K562 (cell line): ENCODE data around the gene ARHGAP23. TPM values are rescaled to one million over a fixed set of nuclear protein-coding genes. Genes with fewer than 3 reads are reported as not detected.
A peak's percentile ranks its signal among the peaks of the same experiment; 100 is the strongest.

Experiments
- BDP1 ChIP-seq: IDR thresholded peaks from 3 replicates; pipeline ENCODE4 v1.6.1; 2011; ENCODE audit not compliant: insufficient read length, insufficient read depth
- CBFA2T2 ChIP-seq: fragments of 450-650 bp; conservative IDR thresholded peaks from 2 replicates; pipeline ENCODE4 v1.6.1; 2017; ENCODE audit warnings: mild to moderate bottlenecking
- CTCF ChIP-seq, 3 experiments: IDR thresholded peaks in 2 of 3; conservative IDR thresholded peaks in 1 of 3; 2 replicates each; pipeline ENCODE4 v1.5.1; 2011 to 2012; ENCODE audit warnings: low read length in 3 of 3, mild to moderate bottlenecking in 3 of 3, control low read depth in 2 of 3, improper control_type of control experiment in 1 of 3, inconsistent platforms in 1 of 3, low read depth in 1 of 3, mixed read lengths in 1 of 3, moderate library complexity in 1 of 3; ENCODE audit not compliant: insufficient read depth in 2 of 3
- DACH1 ChIP-seq: fragments of 450-650 bp; IDR thresholded peaks from 2 replicates; pipeline ENCODE4 v1.6.1; 2018; ENCODE audit not compliant: partially characterized antibody
- E2F6 ChIP-seq, 2 experiments: IDR thresholded peaks; 2 replicates each; pipeline ENCODE4 v1.6.1; 2011; ENCODE audit warnings: borderline replicate concordance in 1 of 2, control low read depth in 1 of 2, low read depth in 1 of 2, low read length in 1 of 2, mild to moderate bottlenecking in 1 of 2, mixed read lengths in 1 of 2, moderate library complexity in 1 of 2; ENCODE audit not compliant: insufficient read depth in 1 of 2, insufficient read length in 1 of 2, poor library complexity in 1 of 2, severe bottlenecking in 1 of 2; ENCODE audit errors: extremely low read depth in 1 of 2
- ELF4 ChIP-seq: fragments of 450-650 bp; formaldehyde crosslinking; IDR thresholded peaks from 2 replicates; pipeline ENCODE4 v1.4.0; 2022; ENCODE audit warnings: missing genetic modification characterization
- KLF16 ChIP-seq: IDR thresholded peaks from 2 replicates; pipeline ENCODE4 v1.6.1; 2016; ENCODE audit warnings: antibody characterized with exemption
- PCBP2 ChIP-seq: fragments of 200-400 bp; formaldehyde crosslinking; IDR thresholded peaks from 2 replicates; pipeline ENCODE4 v1.6.1; 2018; ENCODE audit warnings: low read length, low read depth, mild to moderate bottlenecking, moderate library complexity; ENCODE audit not compliant: poor library complexity, severe bottlenecking
- RBM25 ChIP-seq: fragments of 200-400 bp; formaldehyde crosslinking; IDR thresholded peaks from 2 replicates; pipeline ENCODE4 v1.6.1; 2018; ENCODE audit warnings: low read length, low read depth, moderate library complexity; ENCODE audit not compliant: severe bottlenecking
- SIX5 ChIP-seq, 2 experiments: IDR thresholded peaks; 2 replicates each; pipeline ENCODE4 v1.6.1; 2011; ENCODE audit warnings: low read length in 2 of 2, borderline replicate concordance in 1 of 2, low read depth in 1 of 2, mild to moderate bottlenecking in 1 of 2, moderate library complexity in 1 of 2; ENCODE audit not compliant: insufficient read depth in 1 of 2
- ZNF24 ChIP-seq: fragments of 450-650 bp; IDR thresholded peaks from 2 replicates; pipeline ENCODE4 v1.6.1; 2016
- ZNF407 ChIP-seq: fragments of 450-650 bp; IDR thresholded peaks from 2 replicates; pipeline ENCODE4 v1.6.1; 2016; ENCODE audit warnings: low read depth
- ZNF41 ChIP-seq: fragments of 250-450 bp; sonication (Bioruptor Pico); conservative IDR thresholded peaks from 2 replicates; pipeline ENCODE4 v1.4.0; 2020; ENCODE audit warnings: mild to moderate bottlenecking
- polyA plus RNA-seq, 8 experiments: library from polyadenylated mRNA; depleted of rRNA in 4 of 8; stranded (reverse) in 5 of 8; unstranded in 3 of 8; fragments of >200 nt; fragmentation: Nextera tagmentation in 2 of 8; fragmentation: Illumina TruSeq in 1 of 8; extraction: Ambion mirVana in 2 of 8; extraction: Trizol in 1 of 8; gene quantifications; 2 replicates each; pipeline versions ENCODE4 v1.2.1 to v1.2.3, GENCODE V29; 2011 to 2014; ENCODE audit warnings: inconsistent platforms in 1 of 8, missing spikeins in 1 of 8
- total RNA-seq, 7 experiments: library from RNA; depleted of rRNA in 6 of 7; stranded (reverse); fragments of >200 nt in 6 of 7; fragmentation: Illumina TruSeq in 2 of 7; extraction: Trizol in 2 of 7; gene quantifications; 2 replicates each; pipeline versions ENCODE4 v1.2.1 to v1.2.3, GENCODE V29; 2011 to 2021; ENCODE audit warnings: low replicate concordance in 1 of 7

The ARHGAP23 gene
- total and polyA plus RNA-seq, 9 of the 15 experiments (the other 6 are each of a cell fraction or from before 2014, with no cell fraction given), result 0.01 to 2.7 (median 0.70) TPM

- TF ChIP-seq ZNF407 (no peak), RBM25 (no peak), E2F6 (IDR thresholded peaks at IDR 0.05; ENCODE audit: borderline replicate concordance in 1 of 2, extremely low read depth in 1 of 2, insufficient read depth in 1 of 2, insufficient read length in 1 of 2, low read depth in 1 of 2, low read length in 1 of 2, poor library complexity in 1 of 2, severe bottlenecking in 1 of 2) (peak; percentile 32 to 62), BDP1 (no peak), DACH1 (peak; percentile 60), CTCF (IDR thresholded peaks at IDR 0.05 in 2 of 3, conservative IDR thresholded peaks at IDR 0.05 in 1 of 3; ENCODE audit: insufficient read depth in 2 of 3, low read depth in 1 of 3, low read length in 3 of 3) (peak in 2 of 3 experiments; percentile 29 to 65; a peak in 2 of 6 replicates), CBFA2T2 (0 out of 2 replicates have a peak, but pooled peaks have one; percentile 17), ZNF41 (CRISPR knock-in tag) (no peak), PCBP2 (no peak), KLF16 (no peak), ZNF24 (no peak), SIX5 (IDR thresholded peaks at IDR 0.05; ENCODE audit: borderline replicate concordance in 1 of 2, insufficient read depth in 1 of 2, low read depth in 1 of 2, low read length in 2 of 2) (no peak), ELF4 (CRISPR knock-in tag) (0 out of 2 replicates have a peak, but pooled peaks have one; percentile 76)
These were observed 131.0 kb downstream of the ARHGAP23 start (continued) for GRCh38 chr17:38559051-38559879.
